Hematopoietic multipotent progenitor cell (in vitro differentiated cells): ENCODE measurements around the gene MLST8. TPM values are rescaled to one million over a fixed set of nuclear protein-coding genes. Genes with fewer than 3 reads are reported as not detected.

Experiments
- DNase-seq, 3 donors: peaks; one replicate each; pipeline ENCODE4 v3.0.0-alpha.2; 2011 to 2015; ENCODE audit warnings: low read depth in 2 of 3, low spot score in 2 of 3
- total RNA-seq: library from RNA; depleted of rRNA; stranded (reverse); fragments of >200 nt; gene quantifications from one replicate; pipeline ENCODE4 v1.2.3, GENCODE V29; 2012

MLST8 gene, protein sequence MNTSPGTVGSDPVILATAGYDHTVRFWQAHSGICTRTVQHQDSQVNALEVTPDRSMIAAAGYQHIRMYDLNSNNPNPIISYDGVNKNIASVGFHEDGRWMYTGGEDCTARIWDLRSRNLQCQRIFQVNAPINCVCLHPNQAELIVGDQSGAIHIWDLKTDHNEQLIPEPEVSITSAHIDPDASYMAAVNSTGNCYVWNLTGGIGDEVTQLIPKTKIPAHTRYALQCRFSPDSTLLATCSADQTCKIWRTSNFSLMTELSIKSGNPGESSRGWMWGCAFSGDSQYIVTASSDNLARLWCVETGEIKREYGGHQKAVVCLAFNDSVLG
- 87.5 TPM for total RNA-seq

DNA sequence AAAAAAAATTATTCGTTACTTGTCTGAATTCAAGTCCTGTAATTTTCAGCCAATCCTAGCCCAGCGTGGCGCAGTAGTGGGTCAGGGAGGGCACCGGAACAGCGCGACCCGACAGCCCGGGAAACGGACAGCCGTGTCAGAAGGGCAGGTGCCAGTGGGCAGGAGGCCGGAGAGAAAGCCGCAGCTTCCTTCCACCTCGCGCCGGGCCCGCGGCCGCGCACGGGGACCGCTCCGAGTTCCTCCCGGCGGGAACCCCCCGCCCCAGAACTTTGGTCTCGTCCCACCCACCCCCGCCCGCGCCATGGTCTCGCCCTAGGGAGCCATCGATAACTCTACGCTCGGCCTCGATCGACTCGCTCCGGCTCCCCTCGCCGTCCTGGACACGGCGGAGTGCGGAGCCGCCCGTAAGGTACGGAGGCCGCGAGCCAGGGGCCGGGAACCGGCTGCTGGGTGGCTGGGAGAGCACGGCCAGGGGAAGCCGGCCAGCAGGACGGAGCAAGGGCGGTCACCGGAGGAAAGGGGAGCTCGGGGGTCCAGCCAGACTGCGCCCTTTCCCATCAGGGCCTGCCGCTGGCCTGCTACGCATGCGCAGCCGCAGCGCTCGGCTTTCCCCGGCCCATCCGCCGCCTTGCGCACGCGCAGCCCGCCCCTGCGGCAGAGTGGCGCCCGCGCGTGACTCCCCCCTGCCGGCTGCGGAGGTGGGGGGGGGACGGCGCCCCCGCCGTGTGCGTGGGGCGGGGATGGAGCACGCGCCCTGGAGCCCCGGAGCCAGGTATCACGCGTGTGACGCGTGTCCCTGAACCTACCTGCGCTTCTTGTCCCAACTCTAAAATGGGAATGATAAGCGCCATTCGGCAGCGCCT, at the start of gene MLST8:
TSS of gene MLST8 (plus strand) at position 351 of the 863 bp plus-strand sequence. CDS start 632 bp downstream, outside the sequence.
- peak; percentile 91 to 97 (median 91) for DNase-seq

DNA sequence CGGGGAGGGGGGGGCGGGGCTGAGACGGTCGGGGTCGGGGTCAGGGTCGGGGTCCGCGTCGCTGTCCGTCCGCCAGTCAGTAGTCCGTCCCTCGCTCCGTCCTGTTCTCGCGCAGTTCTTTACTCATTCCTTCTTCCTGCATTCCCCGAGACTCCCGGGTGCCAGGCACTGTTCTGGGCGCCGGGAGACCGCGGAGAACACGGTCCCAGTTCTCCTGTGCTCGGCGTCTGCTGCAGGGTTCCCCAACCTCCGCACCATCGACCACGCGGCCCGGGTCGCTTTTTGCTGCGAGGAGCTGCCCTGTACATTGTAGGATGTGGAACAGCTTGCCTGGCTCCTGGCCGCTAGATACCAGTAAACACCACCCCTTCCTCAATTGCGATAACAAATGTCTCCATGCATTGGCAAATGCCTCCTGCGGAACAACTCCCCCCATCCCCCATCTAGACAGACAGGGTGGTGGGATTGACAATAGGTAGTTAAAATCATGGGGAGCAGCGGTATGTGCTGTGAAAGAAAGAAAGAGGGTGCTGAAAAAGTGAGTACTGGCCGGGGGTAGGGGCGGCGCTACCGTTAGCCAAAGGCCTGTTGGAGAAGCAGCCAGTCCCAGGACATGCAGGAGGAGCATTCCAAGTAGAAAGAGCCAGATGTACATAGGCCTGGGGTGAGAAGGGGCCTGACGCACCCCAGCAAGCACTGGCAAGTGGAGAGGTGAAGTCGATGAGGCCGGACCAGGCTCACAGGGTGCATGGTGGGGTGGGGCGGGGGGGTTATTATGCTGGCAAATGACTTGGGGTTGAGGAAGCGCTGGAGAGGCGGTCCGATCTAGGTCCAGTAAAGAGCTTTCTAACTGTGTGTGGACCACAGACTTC, 49.0 kb upstream of the MLST8 start:
- peak in 1 of 3 donors; percentile 26 for DNase-seq

DNA sequence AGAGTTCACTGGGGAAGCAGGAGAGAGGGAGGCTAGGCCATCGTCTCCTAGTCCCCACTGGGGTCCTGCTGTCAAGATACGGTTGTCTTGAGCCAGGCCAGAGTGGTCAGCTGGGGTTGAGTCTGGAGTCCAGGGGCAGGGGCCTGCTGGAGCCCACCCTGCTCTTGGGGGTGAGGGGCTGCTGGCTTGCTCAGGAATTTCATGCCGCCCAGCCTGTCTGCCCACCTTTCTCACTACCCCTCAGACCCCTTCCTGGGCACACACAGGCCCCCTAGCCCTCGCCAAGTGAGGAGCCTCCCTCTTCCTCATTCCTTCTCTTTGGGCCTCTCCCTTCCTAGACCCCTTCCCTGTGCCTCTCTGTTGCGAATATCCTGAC, 48.4 kb upstream of the MLST8 start:
- no peak for DNase-seq

GRCh38 chr16:2157480-2158261, 47.6 kb upstream of the MLST8 start:
- no peak for DNase-seq

- DNase-seq = no peak
Measured at GRCh38 chr16:2158262-2158638, 47.0 kb upstream of the MLST8 start.

GRCh38 chr16:2159175-2159838, 45.9 kb upstream of the MLST8 start:
- no peak for DNase-seq

- no peak for DNase-seq
Measured at GRCh38 chr16:2160915-2161551, 44.2 kb upstream of the MLST8 start.

DNA sequence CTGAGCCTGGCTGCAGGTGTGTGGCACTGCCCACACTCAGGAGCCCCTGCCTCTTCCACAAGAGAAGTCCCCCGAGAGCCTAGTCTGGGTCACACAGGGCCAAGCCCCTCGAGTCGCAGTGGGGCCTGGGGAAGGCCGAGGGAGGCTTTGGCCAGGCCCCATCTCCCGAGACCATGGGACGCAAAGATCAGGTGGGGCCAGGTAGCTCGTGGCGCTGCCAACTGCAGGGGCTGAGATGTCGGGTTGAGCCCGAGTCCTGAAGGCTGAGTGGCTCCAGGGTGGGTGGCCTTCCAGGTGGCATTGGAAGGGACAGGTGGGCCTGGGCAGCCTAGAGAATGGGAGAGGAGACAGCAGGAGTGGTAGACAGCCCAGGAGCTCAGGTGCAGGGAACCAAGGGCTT, 43.3 kb upstream of the MLST8 start:
- DNase-seq = no peak

DNA sequence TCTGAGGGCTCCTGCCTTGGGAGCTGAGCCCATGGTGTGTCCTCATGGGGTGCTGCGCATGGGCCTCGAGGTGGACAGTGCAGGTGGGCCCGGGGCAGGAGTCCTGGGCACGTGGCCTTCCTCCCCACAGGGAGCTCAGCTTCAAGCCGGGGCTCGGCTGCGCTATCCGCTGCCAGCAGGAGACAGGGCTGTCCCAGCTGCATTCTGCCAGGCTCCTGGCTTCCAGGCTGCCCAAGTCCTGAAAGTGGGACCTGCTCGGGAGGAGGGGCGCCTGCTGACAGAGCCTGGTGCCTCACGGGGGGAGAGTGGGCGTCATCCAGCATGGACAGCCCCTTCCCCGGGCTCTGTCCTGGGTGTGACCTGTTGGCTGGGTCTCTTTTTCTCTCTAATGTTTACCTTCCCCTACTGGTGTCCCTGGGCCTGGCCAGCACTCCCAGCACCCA, 42.6 kb upstream of the MLST8 start:
- no peak for DNase-seq

GRCh38 chr16:2163211-2163881, 41.9 kb upstream of the MLST8 start:
- no peak for DNase-seq

- DNase-seq = no peak
Measured at GRCh38 chr16:2165861-2166260, 39.4 kb upstream of the MLST8 start.

- no peak for DNase-seq
Measured at GRCh38 chr16:2166263-2167067, 38.8 kb upstream of the MLST8 start.

GRCh38 chr16:2167068-2167638, 38.1 kb upstream of the MLST8 start:
- DNase-seq = no peak

- no peak for DNase-seq
Measured at GRCh38 chr16:2170080-2170479, 35.2 kb upstream of the MLST8 start.

DNA sequence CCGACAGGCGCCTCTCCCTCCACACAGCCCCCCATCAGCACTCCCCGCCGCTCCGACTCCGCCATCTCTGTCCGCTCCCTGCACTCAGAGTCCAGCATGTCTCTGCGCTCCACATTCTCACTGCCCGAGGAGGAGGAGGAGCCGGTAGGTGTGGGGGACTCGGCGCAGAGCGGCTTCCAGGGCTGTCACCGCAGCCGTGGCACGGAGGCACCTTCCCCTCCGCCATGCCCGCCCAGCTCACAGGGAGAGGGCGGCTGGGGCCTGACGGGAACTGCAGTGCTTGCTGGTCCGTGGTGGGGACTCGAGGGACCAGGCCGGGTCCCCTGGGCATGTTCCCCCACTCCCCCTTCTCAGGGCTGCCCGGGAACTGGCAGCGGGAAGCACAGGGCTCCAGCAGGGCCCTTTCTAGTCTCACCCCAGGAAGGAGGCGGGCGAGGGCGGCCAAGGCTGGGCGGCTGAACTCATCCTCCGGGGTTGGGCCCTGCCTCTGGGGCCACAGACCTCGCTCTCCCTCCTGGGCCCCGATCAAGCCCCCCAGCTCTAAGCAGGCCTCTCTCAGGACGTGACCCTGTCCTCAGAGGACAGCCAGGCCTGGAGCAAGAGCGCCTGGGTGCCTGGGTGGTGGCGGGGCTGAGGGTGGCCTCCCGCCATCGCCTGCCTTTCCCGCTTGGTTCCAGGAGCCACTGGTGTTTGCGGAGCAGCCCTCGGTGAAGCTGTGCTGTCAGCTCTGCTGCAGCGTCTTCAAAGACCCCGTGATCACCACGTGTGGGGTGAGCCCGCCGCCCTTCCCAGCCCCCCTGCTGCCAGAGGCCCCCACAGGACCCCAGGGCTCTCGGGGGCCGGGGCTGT, 34.4 kb upstream of the MLST8 start:
- no peak for DNase-seq

- no peak for DNase-seq
Measured at GRCh38 chr16:2171601-2172178, 33.6 kb upstream of the MLST8 start.
